ENCODE measurements around the gene CCSAP. TPM values are rescaled to one million over a fixed set of nuclear protein-coding genes. Genes with fewer than 3 reads are reported as not detected.

The CCSAP gene
- total and polyA plus RNA-seq, 2 of the 13 experiments (the other 11 are each of a cell fraction or from before 2014, with no cell fraction given), result 3.7 to 9.0 TPM

DNA sequence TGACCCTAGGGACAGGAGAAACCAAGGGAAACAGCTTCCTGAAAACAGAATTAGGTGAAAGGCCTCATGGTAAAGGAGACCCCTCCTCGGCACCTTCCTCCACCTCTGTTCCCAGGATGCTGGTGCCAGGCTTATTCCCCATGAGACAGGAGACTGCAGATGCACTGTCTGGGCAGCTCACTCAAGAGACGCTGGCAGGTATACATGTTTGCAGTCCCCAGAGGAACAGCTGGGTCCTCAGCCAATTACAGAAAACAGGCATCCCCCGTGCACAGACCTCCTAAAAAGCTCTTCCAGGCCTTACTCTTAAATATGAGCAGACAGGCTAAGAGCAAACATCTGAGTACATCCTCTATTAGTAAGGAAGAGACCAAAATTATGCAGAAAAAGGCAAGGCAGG is 6.5 kb downstream of the CCSAP start:
- H3K4me1 ChIP-seq (ENCODE audit: insufficient read depth, low read length), result peaks cover 47% of the 10 kb centered on the region
- no peak overlapping the region for H2AFZ ChIP-seq (ENCODE audit: low read length)
- 84% methylated on average over 2 of the region's 3 CpGs for WGBS (ENCODE audit: low lambda C conversion rate)
- H3K9ac ChIP-seq (ENCODE audit: insufficient read depth, low read depth, low read length), result no peak overlapping the region
- FAIRE-seq (no peak), DNase-seq (ENCODE audit: low spot score) (no peak), ATAC-seq (no peak)
- no peaks in the 10 kb centered on the region for H3K27me3 ChIP-seq (ENCODE audit: control insufficient read depth in 1 of 2, insufficient read depth in 2 of 2, low read length in 2 of 2)
- POLR2A ChIA-PET, result no interaction called here
- H3K79me2 ChIP-seq (ENCODE audit: insufficient read depth, low read length), result peaks cover 65% of the 10 kb centered on the region
- H3K27ac ChIP-seq (ENCODE audit: extremely low read length, insufficient read depth, low read length), result no peak overlapping the region
- no peak overlapping the region for H3K4me3 ChIP-seq (replicated peaks in 1 of 3; ENCODE audit: insufficient read depth in 1 of 3, low read depth in 2 of 3, low read length in 3 of 3)
- intact Hi-C loops (cut with micrococcal nuclease; ENCODE audit: unreplicated experiment) (no loop called here), in situ Hi-C loops (cut with HindIII; ENCODE audit: extremely low pct_ligation_motif_present, low pct_unique_long_range_greater_than_20kb) (no loop called here)
- no peaks in the 10 kb centered on the region for H3K9me3 ChIP-seq (ENCODE audit: low read length)
- no peaks in the 10 kb centered on the region for H4K20me1 ChIP-seq (ENCODE audit: insufficient read depth, low read length)
- BruUV-seq (replicated peaks), result no TSS peak
- H3K4me2 ChIP-seq (ENCODE audit: low read depth, low read length), result no peak overlapping the region
- CTCF ChIA-PET (ENCODE audit: low intra/inter-chr PET ratio, low total read pairs), result no interaction called here
- peaks cover 1 to 16% of the 10 kb centered on the region in 2 experiments; a peak in 3 of 5 replicates for H3K36me3 ChIP-seq (replicated peaks in 1 of 2; ENCODE audit: control insufficient read depth in 1 of 2, insufficient read depth in 2 of 2, low read length in 2 of 2)
- no peak for TF ChIP-seq GATAD2A (CRISPR knock-in tag; IDR thresholded peaks at IDR 0.05)
- TF ChIP-seq ZFYVE20 (CRISPR knock-in tag; IDR thresholded peaks at IDR 0.05; ENCODE audit: borderline replicate concordance, low read depth), result no peak
- no peak for TF ChIP-seq KMT2A (CRISPR knock-in tag; IDR thresholded peaks at IDR 0.05)
- TF ChIP-seq ZKSCAN5 (CRISPR knock-in tag; IDR thresholded peaks at IDR 0.05), result no peak
- TF ChIP-seq THAP7 (CRISPR knock-in tag; IDR thresholded peaks at IDR 0.05), result no peak

DNA sequence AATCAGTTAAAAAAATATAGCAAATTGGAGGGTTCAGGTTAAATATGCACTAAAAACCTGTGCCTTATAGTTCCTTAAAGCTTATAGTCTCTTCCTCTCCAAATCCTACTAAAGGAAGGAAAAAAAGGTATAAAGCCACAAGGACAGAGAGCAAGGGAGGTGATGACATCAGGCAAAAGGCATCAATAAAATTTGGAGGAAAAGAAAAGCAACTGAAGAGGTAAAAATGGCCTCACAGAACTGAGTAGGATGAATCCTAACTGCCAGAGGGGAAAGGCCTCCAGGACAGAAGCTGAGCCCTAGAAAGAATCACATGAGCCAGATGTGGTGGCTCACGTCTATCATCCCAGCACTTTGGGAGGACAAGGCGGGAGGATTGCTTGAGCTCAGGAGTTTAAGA is 8.1 kb downstream of the CCSAP start:
- in situ Hi-C loops (cut with HindIII; ENCODE audit: extremely low pct_ligation_motif_present, low pct_unique_long_range_greater_than_20kb), result no loop called here
- Histone ChIP-seq H3K79me2 (ENCODE audit: insufficient read depth, low read length) (peaks cover 54% of the 10 kb centered on the region), H3K27ac (ENCODE audit: extremely low read length, insufficient read depth, low read length) (no peak overlapping the region), H4K20me1 (ENCODE audit: insufficient read depth, low read length) (no peaks in the 10 kb centered on the region), H3K36me3 (replicated peaks in 1 of 2; ENCODE audit: control insufficient read depth in 1 of 2, insufficient read depth in 2 of 2, low read length in 2 of 2) (peaks cover 5 to 16% of the 10 kb centered on the region in 2 experiments; a peak in 3 of 5 replicates), H3K9ac (ENCODE audit: insufficient read depth, low read depth, low read length) (no peak overlapping the region), H3K4me3 (replicated peaks in 1 of 3; ENCODE audit: insufficient read depth in 1 of 3, low read depth in 2 of 3, low read length in 3 of 3) (no peak overlapping the region), H3K27me3 (ENCODE audit: control insufficient read depth in 1 of 2, insufficient read depth in 2 of 2, low read length in 2 of 2) (no peaks in the 10 kb centered on the region), H2AFZ (ENCODE audit: low read length) (no peak overlapping the region), H3K9me3 (ENCODE audit: low read length) (no peaks in the 10 kb centered on the region), H3K4me1 (ENCODE audit: insufficient read depth, low read length) (peaks cover 34% of the 10 kb centered on the region), H3K4me2 (ENCODE audit: low read depth, low read length) (no peak overlapping the region)
- WGBS (ENCODE audit: low lambda C conversion rate), result 96% methylated on average over 2 of the region's 2 CpGs
- no peak for ATAC-seq
- BruUV-seq (replicated peaks), result no TSS peak
- DNase-seq (ENCODE audit: low spot score), result no peak
- CTCF ChIA-PET (ENCODE audit: low intra/inter-chr PET ratio, low total read pairs), result no interaction called here
- no peak for FAIRE-seq
- intact Hi-C loops (cut with micrococcal nuclease; ENCODE audit: unreplicated experiment), result no loop called here
- POLR2A ChIA-PET, result no interaction called here
- no peak for TF ChIP-seq NAIF1 (CRISPR knock-in tag; IDR thresholded peaks at IDR 0.05; ENCODE audit: borderline replicate concordance)
- TF ChIP-seq, protein P1, sequence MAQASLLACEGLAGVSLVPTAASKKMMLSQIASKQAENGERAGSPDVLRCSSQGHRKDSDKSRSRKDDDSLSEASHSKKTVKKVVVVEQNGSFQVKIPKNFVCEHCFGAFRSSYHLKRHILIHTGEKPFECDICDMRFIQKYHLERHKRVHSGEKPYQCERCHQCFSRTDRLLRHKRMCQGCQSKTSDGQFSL (CRISPR knock-in tag; IDR thresholded peaks at IDR 0.05), result no peak
- no peak for TF ChIP-seq ZNF761 (CRISPR knock-in tag; conservative IDR thresholded peaks at IDR 0.05)
- no peak for TF ChIP-seq ZNF17 (CRISPR knock-in tag; IDR thresholded peaks at IDR 0.05)
- no peak for TF ChIP-seq ZNF552 (CRISPR knock-in tag; IDR thresholded peaks at IDR 0.05; ENCODE audit: borderline replicate concordance)
- TF ChIP-seq ARNT (IDR thresholded peaks at IDR 0.05), result no peak
- no peak for TF ChIP-seq ADNP (CRISPR knock-in tag; IDR thresholded peaks at IDR 0.05)
- no peak for TF ChIP-seq ZNF766 (CRISPR knock-in tag; IDR thresholded peaks at IDR 0.05; ENCODE audit: borderline replicate concordance)
- TF ChIP-seq TCF12 (IDR thresholded peaks at IDR 0.05), result no peak
- TF ChIP-seq TCF12 (CRISPR knock-in tag; IDR thresholded peaks at IDR 0.05), result no peak
- no peak for TF ChIP-seq ZNF724P (CRISPR knock-in tag; IDR thresholded peaks at IDR 0.05; ENCODE audit: borderline replicate concordance)
- TF ChIP-seq MED8 (CRISPR knock-in tag; IDR thresholded peaks at IDR 0.05; ENCODE audit: insufficient replicate concordance), result no peak
- no peak for TF ChIP-seq SIN3B (IDR thresholded peaks at IDR 0.05; ENCODE audit: low read length)
- no peak for TF ChIP-seq TARDBP (CRISPR knock-in tag; IDR thresholded peaks at IDR 0.05)
- no peak for TF ChIP-seq HOXA5 (CRISPR knock-in tag; IDR thresholded peaks at IDR 0.05)
- no peak for TF ChIP-seq ISL2 (CRISPR knock-in tag; IDR thresholded peaks at IDR 0.05)
- TF ChIP-seq ZFP82 (CRISPR knock-in tag; IDR thresholded peaks at IDR 0.05; ENCODE audit: borderline replicate concordance), result no peak
- TF ChIP-seq PHF20 (CRISPR knock-in tag; IDR thresholded peaks at IDR 0.05), result no peak
